NCI-H1092 (cell line): Measurements from ENCODE around the gene TTLL12.

ENCODE experiments used
- DNase-seq: peaks from one replicate; lab custom pipeline; 2025; lab: John Stamatoyannopoulos, UW

Gene TTLL12

DNA sequence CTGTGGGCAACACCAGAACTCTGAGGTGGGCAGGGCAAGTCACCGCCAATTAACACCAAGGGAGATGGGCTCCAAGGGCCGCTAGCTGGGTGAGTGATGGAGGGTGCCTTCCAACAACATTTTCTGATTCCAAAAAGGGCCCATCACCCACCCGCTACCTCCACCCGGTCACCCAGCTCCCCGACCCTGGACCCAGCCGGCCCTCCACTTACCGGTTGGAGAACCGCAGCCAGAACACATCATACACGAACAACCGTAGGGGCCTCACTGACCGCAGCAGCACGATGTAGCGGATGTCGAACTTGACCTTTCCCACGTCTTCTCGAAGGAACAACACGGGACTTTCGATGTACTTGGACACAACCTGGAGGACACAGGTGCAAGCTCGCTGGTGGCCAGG is 14.7 kb downstream of the TTLL12 start:
- no peak for DNase-seq

DNA sequence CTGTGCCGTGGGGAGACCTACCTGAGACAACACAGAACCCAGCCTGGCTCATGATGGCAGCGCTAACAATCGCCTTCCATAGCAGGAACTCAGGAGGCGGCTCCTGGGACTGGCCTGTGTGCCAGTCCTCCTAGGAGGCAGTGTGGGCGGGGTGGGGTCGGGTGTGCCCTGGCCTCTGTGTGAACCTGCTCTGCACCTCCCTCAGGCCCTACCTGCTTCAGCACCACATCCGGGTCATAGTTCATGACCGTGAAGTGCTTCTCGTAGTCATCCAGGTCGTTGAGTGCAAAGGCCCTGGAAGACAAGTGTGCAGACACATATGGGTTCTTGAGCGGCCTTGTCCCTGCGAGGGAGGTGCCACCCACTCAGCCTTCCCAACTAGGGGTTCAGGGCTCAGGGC is 15.3 kb downstream of the TTLL12 start:
- DNase-seq, result no peak

DNA sequence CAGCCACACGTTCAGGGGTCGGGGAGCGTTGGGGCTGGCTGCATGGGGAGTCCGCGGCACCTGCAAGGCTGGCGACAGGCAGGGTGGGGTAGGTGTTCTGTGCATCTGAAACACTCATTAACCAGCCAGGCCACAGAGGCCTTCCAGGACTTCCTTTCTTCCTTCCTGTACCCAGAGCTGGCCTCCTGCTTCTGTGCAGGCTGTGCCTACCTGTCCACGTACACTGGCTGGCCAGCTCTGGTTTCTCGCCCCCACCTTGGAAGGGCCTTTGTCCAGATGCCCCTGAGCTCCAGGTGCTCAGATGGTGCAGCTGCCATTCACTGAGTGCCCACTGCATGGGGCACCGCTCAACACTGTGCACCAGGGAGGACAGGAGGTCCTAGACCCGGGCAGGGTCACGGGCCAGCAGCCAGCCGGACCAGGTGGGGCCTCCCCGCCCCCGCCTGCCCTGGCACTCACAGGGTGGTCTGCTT is 15.9 kb downstream of the TTLL12 start:
- no peak for DNase-seq

DNA sequence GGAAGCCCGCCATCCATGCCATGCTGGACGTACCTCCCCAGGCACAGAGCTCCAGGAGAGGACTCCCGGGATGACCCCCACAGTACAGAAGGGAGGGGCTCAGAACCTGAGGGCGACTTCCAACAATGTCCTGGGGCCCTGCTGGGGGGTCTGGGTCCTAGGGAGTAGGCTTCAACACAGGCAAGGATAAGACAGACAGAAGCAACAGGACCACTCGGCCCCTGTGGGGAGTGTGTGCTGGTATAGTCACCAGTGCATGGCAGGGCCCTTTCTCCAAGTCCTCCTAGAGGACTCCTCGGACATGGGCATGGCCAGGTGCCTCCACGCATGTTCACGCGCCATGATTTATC is 16.8 kb downstream of the TTLL12 start:
- DNase-seq, result no peak

DNA sequence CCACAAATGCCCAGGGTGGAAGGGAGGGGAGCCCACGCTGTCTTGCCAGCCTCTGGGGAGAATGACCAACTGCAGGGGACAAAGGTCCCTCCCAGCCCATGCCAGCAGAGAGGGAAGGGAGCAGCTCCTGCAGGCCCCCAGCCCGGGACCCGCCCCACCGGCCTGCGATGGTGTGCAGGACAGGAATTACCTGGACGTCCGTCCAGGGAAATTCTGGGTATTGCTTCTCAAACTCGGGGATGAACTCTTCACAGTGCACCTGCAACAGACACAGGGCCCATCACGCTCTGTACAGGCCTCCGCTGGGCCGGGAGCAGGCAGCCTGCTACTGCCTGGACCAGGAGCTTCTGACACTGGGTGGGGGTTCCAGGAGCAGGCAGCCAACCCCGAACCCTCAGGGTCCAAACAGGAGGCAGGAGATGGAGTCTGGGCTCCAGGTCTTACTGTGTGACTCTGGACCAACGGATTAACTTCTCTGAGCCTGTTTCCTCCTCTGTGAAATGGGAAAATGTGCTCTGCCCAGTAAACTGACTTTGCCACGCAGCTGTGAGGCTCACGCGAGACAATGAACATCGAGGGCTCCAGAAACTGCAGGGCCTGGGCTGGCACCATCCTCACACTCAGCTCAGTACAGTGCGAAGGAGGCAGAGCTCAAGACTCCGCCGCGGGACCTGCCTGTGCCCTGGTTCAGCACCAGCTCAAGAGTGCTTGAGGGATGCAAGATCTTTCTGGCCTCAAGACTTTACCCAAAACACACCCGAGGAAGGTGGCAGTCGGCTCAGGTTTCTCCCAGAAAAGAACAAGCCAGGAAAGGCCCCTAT is 17.4 kb downstream of the TTLL12 start:
- no peak for DNase-seq

DNA sequence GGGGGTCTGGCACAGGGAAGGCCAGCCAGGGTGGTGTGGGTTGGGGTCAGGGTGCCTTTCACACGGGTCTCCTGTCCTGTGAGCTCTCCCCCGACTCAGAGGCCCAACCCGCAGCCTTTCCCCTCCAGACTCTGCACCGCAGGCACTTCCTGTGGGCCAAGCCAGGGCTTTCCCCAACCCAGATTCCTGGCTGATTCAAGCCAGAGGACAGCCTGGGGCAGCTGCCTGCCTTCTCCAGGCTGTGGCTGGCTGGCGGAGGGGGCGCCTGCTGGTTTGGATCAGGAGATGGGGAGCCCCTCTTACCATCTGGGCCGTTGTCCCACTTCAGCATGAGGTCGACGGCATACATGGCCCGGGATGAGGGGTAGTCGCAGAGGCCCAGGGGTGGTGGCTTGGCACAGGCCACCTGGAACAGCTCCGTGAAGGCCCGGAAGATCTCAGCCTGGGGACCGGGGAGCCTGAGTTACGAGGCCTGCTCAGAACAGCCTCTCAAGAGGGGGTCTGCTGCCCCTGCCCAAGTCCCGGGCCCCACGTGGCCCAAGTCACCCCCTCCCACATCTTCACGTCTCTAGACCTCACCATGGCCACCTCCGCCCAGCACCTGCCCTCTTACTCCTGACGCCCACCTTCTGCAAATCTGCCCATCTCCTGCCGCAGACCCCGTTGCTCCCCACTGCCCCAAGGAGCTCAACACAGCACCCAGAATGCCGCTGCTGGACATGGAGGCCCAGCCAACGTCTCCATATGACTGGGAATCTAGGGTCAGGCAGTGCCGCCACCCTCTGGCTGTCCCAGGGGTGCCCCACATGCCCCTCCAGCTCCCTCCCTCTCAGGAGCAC is 18.2 kb downstream of the TTLL12 start:
- DNase-seq, result no peak

DNA sequence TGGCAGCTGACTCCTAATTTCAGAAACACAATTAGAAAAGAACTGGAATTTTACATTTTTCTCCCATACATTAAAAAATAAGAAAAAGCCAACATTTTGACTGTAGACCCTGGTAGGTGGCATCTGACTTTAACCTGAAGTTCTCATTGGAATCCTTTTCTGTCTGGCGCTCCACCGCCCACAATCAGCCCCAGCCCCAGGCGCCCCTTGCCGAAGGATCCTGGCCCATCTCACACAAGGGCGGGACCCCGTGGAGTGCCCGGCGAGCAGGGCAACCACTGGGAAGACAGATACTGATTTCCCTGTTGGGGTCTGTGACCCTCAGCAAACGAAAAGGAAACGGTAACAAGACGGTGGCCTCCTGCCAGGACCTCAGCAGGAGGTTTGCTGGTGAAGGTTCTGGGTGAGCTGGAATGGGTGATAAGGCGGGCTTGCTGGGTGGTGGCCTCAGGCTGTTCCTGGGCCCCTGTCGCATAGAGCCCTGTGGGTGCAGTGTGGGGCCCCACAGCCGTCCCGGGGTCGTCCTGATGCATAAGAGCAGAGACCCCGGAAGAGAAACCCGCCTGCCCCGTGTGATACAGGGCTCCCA is 19.8 kb downstream of the TTLL12 start:
- DNase-seq, result no peak

DNA sequence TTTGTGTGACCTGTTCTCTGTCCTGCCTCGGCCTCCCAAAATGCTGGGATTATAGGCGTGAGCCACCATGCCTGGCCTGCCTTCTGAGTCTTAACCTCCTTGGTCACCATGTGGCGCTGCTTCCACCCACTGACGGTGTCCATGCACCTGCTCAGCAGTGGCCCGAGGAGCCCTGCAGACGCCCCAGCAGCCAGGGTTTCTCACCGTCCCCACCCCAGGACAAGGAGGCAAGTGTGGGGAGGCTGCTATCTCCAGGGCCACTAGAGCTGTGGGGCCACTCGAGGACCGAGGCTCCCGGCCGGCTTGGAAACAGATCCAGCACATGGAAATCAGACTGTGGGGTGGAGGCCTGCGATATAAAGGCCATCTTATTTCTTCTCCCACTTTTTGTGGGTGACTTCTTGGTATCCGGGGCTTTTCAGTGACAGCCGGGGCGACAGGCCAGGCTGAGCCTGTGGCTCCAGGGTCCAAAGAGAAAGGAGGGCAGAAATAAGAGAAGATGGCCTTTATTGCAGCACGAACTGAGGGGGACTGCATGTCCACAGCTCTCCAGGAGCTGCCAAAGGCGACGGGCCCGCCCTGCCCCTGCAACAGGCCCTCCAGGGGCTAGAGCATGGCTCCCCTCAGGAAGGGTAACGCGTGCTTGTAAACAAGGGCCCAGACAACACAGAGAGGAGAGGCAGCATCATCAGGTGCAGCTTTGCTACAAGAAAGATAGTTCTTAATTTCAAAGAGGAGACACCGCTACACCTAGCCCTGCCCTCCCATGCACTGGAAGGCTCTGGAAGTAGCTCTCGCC is 20.6 kb downstream of the TTLL12 start:
- no peak for DNase-seq

DNA sequence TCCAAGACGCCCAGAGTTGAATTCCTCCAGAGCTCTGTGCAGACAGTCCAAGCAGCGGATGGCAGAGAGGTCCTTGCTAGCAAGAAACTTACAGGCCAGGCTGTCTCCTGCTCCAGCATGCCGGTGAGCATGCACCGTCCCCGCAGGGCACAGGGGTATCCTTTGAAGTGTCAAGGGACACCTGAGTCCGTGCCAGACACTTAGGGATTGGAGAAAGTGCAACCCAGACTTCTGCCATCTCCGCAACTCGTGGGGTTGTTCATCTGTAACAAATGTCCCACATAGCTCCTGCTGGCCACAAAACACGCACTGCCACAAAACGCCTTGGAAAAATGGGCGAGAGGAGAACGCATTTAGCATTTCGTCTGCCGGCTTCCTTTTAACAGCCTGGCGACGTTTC is 22.3 kb downstream of the TTLL12 start:
- DNase-seq, result no peak

DNA sequence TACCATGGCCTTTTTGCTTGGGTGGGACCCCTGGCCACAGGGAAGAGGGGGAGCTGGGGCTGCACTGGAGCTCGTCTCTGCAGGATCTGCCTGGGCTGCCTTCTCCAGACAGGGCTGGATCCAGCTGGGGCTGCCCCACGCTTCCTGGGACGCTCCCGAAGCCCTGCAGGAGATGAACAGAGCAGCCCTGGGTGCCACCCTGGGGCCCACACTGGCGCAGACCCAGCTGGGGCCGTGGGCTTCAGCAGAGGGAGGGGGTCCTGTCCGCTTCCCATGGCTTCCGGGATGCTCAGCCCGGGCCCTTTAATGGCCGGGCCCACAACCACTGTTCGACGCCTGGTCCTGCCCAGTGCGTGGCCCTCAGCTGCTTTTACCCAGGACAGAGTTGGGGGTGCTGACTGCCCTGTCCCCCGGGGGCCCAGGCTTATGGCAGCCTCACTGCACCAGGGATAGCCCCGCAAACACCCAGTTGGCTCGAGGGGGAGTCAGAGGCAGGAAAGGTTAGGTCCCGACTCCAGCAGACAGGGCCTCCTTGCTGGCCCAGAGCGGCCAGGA is 23.6 kb downstream of the TTLL12 start:
- DNase-seq, result no peak

DNA sequence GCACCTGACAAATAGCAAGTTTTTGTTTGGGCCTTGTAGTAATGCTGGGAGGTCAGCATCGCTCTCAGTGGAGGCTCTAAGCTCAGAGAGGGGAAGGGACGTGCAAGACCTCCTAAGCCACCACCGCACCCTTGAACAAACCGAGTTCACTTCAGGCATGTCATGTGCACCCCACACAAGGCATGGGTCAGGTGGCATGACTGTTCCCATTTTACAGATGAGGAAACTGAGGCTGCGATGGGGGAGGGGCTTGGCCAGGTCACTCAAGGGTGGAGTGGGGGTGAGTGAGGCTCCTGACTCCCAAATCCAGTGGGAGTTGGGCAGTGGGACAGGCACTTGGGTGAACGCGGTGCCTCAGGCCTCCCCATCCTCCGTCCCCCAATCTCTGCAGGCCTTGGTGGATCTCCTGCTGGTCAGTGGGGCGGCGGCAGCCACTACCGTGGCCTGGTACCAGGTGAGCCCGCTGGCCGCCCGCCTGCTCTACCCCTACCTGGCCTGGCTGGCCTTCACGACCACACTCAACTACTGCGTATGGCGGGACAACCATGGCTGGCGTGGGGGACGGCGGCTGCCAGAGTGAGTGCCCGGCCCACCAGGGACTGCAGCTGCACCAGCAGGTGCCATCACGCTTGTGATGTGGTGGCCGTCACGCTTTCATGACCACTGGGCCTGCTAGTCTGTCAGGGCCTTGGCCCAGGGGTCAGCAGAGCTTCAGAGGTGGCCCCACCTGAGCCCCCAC is 24.4 kb downstream of the TTLL12 start:
- no peak for DNase-seq

DNA sequence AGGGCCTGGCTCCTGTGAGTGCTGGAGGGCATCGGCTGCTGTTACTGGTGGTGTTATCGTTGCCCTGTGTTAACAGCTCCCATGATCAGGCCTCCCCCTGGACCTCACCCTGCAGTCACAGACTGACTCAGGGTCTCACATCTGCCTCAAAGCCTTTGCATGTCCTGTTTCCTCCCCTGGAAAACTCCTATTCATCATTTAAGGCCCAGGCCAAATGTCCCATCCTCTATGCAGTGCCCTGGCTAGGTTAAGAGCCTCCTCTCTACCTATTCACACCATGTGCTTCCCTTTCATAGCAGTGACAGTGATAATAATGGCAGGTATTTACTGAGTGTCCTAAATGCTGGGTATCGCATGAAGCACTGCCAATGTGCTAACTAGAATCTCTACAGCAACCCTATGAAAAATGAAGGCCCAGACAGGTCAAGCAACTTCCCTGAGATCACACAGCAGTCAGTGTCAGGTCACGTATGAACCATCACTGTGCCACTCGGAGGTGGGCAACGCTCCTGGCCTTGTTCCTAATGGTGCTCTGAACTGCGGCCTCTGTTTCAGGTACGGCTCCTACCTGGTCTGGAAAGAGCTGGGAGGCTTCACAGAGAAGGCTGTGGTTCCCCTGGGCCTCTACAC is 26.3 kb downstream of the TTLL12 start:
- no peak for DNase-seq

DNA sequence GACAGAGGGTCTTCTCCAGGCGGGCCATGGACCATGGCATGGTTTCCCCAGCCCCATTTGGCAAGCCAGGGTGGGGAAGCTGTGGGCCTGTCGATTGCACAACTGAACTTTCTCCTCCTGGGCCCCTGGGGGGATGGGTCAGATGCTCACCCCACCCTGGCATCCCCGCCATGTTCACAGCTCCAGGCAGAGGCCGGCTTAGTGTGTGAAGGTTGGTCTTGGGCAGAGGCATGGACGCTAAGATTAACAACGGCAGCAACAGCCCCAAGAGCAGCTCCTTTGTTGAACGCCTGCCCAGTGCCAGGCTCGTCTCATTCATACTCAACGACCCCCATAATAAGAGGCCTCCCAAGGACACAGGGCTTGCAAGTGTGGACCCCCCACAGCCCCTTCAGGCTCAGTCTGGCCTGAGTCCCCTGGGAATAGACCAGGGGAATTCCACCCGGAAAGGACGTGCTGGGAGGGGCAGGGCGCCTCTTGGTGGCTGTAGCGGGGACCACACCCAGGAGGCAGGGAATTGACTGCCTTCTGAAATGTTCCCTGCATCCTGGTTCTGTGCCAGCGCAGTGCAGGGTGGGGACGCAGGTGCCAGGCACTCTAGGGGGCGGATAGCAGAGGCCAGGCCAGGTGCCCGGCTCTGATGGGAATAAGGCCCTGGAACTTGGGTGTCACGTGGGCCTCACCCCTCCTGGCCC is 27.3 kb downstream of the TTLL12 start:
- DNase-seq, result no peak

DNA sequence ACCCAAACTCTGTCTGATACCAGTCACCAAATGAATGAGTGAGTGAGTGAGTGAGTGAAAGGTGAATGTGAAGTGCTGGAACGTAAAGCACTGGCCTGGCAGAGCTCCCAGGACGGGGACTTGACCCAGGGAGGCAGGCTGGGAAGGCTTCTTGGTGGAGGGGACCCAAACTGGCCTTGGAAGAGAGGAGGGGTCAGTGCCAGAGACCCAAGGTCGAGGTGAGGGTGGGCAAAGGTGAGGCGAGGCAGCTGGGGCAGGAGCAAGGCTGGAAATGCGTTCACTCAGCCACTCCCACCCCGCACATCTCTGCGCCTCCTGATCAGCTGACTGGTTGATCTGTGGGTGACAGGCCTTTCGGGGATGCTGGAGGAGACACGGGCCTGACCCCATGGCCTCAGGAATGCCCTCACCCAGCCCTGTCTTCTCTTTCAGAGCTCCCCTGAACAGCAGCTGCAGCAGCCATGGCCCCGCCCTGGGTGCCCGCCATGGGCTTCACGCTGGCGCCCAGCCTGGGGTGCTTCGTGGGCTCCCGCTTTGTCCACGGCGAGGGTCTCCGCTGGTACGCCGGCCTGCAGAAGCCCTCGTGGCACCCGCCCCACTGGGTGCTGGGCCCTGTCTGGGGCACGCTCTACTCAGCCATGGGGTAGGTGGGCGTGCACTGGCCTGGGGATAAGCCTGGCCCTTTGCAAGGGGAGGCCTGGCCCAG is 28.0 kb downstream of the TTLL12 start:
- no peak for DNase-seq

DNA sequence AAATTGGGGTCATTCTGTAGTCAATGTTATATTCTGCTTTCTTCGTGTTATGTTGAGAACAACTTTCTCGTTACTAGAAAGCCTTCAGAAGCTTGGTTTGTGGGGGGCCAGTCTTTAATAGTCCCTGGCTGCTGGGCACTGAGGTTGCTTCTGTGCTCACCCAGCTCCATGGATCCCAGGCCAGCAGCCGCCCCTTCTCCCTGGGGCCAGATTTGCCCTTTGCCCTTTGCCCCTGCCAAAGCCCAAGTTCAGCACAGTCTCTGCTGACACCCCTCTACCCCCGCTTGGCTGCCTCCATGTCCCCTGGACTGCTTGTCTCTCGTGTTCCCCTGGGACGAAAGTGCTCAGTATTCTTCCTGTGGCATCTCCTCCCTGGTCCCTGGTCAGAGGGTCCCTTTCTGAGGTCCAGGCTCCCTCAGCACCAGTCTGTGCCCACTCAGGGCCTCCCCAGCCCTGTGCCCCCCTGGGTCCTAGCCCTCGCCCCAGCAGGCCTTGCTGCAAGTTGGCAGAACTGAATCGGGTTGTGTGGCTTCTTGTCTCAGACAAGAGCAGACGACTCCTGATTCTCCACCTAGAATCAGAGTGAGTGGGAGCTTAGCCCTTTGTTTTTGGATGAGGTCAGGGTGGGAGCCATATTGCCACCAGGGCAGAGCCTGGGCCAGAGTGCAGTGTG is 28.9 kb downstream of the TTLL12 start:
- no peak for DNase-seq

DNA sequence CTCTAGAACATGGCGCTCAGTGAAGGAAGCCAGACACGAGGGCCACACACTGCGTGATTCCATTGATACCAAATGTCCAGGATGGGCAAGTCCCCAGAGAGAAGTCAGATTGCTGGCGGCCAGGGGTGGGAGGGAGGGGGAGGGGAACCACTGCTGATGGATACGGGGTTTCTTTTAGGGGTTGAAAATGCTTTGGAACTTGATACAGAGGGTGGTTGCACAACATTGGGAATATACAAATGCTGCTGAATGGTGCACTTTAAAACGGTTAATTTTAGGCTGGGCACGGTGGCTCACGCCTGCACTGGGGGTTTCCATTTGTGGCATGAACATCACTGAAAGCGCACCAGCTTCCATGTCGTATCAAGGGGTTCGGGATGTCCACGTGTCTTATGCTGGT is 30.5 kb downstream of the TTLL12 start:
- no peak for DNase-seq

DNA sequence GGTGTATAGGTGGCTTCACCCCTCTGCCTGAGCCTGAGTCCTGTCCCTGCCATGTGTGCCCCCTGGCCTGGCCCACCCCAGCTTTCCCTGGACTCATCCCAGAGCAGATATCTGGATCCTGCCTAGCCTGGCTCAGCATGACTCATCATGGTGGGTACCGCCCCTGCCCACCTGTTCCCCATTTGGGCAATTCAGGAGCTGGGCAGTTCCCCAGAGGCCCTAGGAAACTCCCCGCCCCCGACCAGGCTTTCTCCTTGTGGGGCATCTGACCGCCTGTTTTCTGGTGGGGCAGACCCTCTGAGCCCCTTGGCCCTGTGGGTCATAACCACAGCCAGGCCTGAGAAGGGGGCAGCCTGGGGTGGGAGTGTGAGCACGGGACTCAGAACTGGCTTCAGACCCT is 31.1 kb downstream of the TTLL12 start:
- DNase-seq, result no peak

DNA sequence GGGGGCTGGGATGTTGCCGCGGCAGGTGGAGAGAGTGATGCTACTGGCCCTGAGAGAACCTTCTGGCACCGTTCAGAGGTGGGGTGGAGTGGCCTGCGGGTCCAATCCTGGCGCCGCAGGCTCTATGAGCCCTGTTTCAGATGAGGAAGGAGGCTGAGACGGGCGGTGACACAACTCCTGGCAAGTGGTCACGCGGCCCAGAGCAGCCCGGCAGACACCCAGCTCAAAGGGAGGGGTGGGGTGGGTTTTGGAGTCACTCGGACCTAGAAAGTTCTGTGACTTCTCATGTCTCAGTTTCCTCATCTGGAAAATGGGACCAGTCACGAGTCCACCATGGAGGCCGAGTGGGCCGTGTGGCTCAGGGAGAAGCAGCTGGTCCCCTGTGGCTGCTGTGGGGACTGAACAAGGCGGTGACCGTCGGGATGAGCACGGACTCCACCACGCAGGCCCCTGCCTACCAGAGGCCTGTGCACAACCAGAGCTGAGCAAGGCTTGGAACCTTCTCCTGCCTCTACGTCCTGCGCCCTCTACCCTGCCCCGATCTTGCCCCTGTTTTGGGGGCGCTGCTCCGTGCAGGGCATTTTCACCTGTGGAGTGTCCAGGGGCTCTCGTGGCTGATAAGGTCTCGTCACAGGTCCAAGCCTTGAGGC is 31.9 kb downstream of the TTLL12 start:
- DNase-seq, result no peak
